DMS114 treated with DMSO at 0.1 percent for 48 hours (cell line): Measurements from ENCODE around the gene CALR3.
"Not testable (repeated sequence)": the region's sequence is repeated elsewhere in the genome, so short reads cannot be mapped to it uniquely, and the experiment has no call there.

Experiments
- DNase-seq: peaks from one replicate; lab custom pipeline; 2025; ENCODE audit not compliant: unreplicated experiment; lab: John Stamatoyannopoulos, UW

Gene CALR3

DNA sequence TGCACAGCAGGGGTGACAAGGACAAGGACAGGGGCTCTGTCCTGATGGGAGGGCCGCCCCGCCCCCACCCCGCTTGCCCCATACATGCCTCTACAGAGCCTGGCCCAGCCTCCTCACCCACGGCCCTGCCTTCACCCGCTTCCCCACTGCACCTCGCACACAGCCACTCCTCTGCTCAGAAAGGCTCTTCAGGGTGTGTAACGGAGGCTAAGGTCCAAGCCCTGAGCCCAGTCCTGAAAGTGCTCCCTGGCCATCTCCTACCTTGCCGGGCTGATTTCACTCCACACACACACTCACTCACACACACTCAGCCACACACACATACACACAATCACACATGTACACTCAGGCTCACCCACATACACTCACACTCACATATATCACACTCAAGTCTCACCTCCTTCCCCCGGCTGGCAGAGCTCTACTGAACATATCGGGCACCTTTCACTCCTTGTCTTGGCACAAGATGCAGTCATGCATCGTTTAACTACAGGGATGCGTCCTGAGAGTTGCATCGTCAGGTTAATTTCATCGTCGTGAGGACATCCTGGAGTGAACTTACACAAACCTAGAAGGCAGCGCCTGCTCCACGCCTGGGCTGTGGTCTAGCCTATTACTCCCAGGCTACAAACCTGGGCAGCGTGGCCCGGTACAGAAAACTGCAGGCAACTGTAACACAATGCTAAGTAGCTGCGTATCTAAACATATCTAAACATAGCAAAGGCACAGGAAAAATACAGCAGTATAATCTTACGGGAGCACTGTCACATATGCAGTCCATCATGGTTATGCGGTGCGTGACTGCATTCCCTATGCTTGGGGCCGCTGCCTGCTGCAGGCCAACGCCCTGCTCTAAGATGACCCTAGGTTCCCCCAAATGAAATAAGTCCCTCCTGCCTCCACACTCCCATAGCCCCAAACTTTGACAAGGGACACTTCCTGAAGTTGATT lies 37.3 kb downstream of the CALR3 start:
- DNase-seq = no peak

DNA sequence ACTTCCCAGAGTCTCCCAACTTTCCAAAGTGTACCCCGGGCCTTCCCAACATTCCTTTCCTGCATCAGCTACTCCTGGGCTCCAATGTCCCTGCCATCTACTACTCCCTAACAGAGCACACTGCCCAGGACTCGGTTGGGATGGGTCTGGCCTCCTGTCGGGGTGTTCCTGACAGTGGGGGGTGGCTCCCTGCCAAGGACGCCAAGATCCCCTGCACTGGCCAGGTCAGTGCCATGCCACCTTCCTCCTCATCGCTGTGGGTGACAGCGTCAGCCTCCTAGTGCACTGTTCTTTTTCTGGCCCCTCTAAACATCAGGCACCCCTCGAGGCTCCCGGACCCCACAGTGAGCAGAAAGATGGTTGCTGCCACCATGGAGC lies 38.0 kb downstream of the CALR3 start:
- DNase-seq = no peak

GRCh38 chr19:16457195-16457953 lies 38.6 kb downstream of the CALR3 start:
- no peak for DNase-seq

DNA sequence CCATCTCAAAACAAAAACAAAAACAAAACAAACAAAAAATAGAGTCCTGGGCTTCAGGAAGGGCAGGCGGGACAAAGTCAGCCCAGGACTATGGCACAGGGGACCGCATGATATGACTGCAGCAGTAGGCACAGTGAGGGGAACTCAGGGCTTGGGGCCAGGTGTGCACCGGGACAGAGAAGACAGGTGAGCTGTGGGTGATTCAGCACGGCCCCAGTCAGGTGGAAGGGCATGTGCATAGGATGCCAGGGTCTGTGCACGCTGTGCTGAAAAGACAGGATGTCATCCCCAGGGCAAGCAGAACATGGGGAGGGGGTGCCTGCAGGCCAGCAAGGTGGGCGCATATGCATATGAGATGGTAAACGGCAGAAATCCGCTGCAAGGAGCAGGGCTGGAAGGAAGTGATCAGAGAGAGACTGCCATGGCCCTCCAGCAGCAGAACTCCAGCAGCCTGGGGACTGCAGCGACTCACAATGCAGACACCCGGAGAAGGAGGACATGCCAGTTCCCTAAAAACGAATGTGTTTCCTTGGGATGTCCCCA lies 39.2 kb downstream of the CALR3 start:
- DNase-seq = no peak

DNA sequence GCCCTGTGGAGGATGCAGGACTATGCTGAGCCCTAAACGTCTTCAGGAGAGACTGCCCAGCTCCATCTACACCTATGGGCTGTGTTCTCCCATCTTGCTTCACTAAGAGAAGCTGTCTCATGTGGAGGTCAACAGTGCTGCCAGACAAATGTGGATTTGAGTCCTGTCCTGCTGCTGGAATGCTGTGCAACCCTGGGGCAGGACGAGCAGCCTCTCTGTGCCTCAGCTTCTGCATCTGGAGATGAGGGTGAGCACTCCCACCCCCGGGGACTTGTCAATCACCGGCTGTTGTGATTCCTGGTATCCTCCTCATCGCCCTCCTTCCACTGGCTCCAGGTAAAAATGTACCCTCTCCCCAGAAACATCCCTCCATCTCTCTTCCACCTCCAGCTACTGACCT lies 40.5 kb downstream of the CALR3 start:
- no peak for DNase-seq

GRCh38 chr19:16454351-16454918 lies 41.5 kb downstream of the CALR3 start:
- no peak for DNase-seq

DNA sequence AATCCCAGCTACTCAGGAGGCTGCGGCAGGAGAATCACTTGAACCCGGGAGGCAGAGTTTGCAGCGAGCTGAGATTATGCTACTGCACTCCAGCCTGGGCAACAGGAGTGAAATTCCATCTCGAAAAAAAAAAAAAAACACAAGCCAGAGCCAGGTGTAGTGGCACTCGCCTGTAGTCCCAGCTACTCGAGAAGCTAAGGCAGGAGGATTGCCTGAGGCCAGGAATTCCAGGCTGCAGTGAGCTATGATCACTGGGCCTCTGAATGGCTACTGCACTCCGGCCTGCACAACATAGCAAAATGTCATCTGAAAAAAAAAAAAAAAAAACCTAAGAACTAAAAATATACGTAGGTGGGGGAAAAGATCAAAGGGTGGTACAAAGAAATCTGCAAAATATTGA lies 43.6 kb downstream of the CALR3 start:
- DNase-seq = no peak

GRCh38 chr19:16449330-16449961 lies 46.5 kb downstream of the CALR3 start:
- DNase-seq = no peak

DNA sequence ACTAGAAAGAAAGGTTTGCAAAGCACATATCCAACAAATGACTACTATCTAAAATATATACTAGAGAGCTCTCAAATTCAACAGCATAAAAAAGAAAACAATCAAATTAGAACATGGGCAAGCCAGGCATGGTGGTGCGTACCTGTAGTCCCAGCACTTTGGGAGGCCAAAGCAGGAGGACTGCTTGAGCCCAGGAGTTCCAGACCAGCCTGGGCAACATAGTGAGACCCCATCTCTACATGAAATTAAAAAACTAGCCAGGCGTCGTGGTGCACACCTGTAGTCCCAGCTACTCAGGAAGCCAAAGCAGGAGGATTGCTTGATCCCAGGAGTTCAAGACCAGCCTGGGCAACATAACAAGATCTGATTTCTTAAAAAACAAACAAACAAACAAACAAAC lies 47.1 kb downstream of the CALR3 start:
- not testable (repeated sequence) for DNase-seq

DNA sequence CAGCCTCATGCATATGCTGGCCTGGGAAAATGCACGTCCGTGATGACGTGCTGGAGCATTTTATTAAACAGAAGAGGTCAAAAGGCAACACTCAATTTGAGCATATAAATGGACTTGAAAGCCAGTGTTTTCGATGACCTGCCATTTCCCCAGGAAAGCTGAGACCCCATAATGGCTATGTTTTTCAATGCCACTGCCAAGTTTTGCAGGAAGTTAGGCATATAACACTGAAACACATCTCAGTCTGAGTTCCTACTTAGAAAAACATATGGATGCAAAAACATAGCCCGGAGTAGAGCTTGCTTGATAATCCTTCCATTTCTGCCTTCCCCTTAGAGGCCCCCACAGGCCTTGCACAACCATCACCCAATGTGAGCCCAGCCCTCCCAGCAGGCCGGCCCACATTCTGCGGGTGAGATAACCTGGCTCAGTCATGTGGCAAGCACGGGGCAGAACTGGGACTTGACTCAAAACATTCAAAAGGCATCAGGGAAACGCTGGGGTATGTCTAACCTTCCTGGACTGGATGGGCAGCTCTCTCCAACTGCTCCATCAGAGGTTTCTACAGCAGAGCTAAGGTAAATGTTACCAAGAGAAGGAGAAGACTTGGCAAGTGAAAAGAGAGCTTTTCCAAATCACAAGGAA lies 49.1 kb downstream of the CALR3 start:
- DNase-seq = no peak

DNA sequence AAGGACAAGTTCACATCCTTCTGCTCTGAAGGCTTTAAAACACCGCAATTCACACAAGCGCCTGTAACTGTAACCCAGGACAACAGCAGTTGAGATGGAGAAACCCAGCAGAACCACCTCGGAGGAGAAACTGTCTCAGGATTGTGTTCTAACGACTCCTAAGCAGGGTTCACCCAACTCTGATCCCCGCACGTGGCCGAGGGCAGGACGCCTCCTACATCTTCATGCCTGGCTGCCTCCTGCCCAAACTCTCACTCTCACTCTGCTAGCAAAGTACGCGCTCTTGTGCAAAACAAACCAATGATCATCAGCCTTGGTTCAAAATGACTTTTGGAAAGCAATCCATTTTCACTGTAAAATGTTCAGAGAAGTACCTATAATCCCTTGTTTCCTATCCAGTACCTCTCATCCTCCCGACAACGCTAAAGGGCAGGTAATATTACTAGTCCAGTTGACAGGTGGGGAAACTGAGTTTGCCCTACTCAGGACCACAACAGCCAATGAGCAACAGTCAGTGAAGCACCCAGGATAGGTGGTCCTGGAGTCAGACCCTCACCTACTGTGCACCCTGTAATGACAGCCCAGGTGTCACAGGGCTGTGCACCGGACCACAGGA lies 49.8 kb downstream of the CALR3 start:
- DNase-seq = no peak

DNA sequence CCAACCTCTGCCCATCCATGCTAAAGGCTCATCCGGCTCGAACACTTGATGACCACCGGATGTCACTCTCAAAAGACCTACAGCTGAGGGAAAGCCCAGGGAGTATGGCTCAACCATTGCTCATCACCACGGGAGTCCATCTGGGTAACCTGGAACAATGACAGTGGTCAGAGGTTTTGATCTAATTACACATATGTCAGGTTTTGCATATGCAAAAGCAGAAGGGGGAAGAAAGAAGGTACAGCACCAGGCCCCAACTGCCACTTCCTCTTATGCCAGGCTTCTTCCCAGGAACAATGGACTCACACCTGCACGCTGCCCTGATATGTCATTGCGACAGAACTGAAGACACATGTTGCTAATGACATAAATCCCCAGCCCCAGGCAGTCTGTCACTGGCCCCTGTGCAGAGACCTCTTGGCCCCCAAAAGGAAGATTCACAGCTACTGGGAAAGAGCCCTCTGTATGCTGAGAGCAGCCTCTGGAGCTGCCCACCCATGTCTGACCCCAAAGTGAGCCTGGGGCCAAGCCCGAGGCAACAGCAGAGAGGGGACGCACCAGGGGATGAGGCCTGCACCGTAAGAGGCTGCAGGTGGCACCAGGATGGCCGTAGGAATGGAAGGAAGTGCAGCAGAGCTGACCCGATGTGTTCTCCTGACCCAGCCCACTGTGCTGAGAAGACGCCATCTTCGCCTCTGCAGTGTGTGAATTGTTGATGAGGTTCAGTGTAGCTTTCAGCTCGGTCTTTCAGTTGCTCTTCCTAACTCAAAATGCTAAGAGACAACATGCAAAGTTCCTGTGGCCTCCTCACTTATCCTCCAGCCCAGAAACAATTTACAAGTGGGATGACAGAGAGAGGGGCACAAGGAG lies 50.5 kb downstream of the CALR3 start:
- DNase-seq = no peak

DNA sequence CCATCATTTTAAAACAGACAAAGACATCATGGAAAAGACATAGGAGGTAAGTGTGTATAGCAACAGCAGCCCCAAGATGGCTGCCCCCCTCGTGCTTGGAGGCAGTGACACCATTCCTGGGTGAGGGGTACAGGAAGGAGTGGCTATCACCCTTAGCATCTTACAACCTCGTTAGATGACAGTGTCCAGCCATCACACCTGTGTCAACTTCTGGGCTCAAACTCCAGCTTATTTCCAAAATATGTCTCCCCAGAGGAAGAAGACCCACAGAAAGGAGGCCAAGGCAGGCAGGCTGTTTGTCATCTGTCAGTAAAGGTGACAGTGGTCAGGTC lies 51.7 kb downstream of the CALR3 start:
- DNase-seq = no peak

- DNase-seq = no peak
Observed at GRCh38 chr19:16442386-16443276, 53.3 kb downstream of the CALR3 start.

GRCh38 chr19:16441661-16442162 lies 54.3 kb downstream of the CALR3 start:
- DNase-seq = no peak

- DNase-seq = no peak
Observed at GRCh38 chr19:16436780-16437332, 59.1 kb downstream of the CALR3 start.

DNA sequence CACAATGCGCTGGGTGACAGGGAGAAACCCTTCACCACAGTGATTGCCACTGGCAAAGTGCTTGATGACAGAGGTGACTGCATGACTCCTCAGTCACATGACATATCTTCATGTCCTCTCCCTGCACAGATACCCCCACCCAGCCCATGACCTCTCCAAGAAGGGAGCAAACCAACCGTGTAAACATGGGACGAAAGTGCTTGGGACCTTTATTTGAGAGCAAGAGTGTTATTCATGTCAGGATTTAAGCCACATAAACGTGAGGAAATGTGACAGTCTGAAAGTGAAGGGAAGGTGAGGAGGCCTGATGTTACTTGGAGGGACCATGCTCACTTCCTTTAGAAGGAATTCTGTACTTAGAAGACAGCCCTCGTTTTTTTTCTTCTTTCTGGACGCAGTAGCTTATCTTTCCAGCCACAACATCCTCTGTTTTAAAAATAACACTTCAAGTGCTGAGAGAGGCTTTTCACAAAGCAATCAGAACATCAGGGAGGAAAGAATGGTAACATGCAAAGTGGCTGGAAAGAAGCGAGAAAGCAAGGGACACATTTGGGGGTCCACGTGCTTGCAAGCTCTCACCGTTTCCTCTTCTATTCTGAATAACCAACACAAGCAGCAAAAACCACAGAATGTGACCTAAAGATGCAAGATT lies 59.8 kb downstream of the CALR3 start:
- DNase-seq = no peak
